PFSK-1 (cell line): ENCODE data around the gene PALD1.

Source experiments
- POLR2AphosphoS5 ChIP-seq: IDR thresholded peaks from 2 replicates; pipeline ENCODE4 v1.6.1; 2012; ENCODE audit warnings: low read depth, mild to moderate bottlenecking, control low read depth, low read length, moderate library complexity
- REST ChIP-seq, 2 experiments: IDR thresholded peaks; 2 replicates each; pipeline versions ENCODE4 v1.6.1 to v1.8.0; 2011 to 2012; ENCODE audit warnings: low read depth in 2 of 2, low read length in 2 of 2, control low read depth in 1 of 2, inconsistent platforms in 1 of 2, mild to moderate bottlenecking in 1 of 2, moderate library complexity in 1 of 2; ENCODE audit not compliant: insufficient read depth in 1 of 2
- SIN3A ChIP-seq: IDR thresholded peaks from 2 replicates; pipeline ENCODE4 v1.6.1; 2012; ENCODE audit warnings: mild to moderate bottlenecking, low read length, moderate library complexity, borderline replicate concordance; ENCODE audit not compliant: insufficient read depth
- TAF1 ChIP-seq: IDR thresholded peaks from 2 replicates; pipeline ENCODE4 v1.6.1; 2012; ENCODE audit warnings: low read length, control low read depth, borderline replicate concordance; ENCODE audit not compliant: insufficient read depth

- no peak for TF ChIP-seq POLR2AphosphoS5
- TF ChIP-seq SIN3A: no peak
- TF ChIP-seq REST (IDR thresholded peaks at IDR 0.05; ENCODE audit: insufficient read depth in 1 of 2, low read depth in 2 of 2, low read length in 2 of 2): no peak
- no peak for TF ChIP-seq TAF1
Observed at GRCh38 chr10:70594161-70594560, 115.6 kb downstream of the PALD1 start.
